ENCODE data around the gene UBE2L3. TPM values are rescaled to one million over a fixed set of nuclear protein-coding genes. Genes with fewer than 3 reads are reported as not detected.

UBE2L3 gene
- polyA plus RNA-seq, 1 donor (not counting 4 experiments of a cell fraction or from before 2014, with no cell fraction given), result 80.8 TPM

DNA sequence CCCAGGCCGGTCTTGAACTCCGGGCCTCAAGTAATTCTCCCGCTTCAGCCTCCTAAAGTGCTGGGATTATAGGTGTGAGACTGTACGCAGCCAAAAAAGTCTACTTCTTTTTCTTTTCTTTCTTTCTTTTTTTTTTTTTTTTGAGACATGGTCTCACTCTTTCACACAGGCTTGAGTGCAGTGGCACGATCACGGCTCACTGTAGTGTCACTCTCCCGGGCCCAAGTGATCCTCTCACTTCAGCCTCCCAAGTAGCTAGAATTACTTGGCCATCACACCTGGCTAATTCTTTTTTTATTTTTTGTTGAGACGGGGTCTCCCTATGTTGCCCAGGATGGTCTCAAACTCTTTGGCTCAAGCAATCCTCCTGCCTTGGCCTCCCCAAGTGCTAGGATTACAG, 3.6 kb upstream of the UBE2L3 start:
- no peaks in the 10 kb centered on the region for H3K27me3 ChIP-seq (ENCODE audit: control insufficient read depth, extremely low read depth, insufficient read depth, low read length)
- no peak overlapping the region for H3K4me3 ChIP-seq (ENCODE audit: control insufficient read depth in 2 of 3, extremely low read depth in 1 of 3, insufficient read depth in 2 of 3, low read depth in 1 of 3, low read length in 3 of 3)
- H2AFZ ChIP-seq (ENCODE audit: control insufficient read depth, low read length), result no peak overlapping the region
- no peak for TF ChIP-seq EZH2 (IDR thresholded peaks at IDR 0.05; ENCODE audit: low read length)
- TF ChIP-seq, protein P1, sequence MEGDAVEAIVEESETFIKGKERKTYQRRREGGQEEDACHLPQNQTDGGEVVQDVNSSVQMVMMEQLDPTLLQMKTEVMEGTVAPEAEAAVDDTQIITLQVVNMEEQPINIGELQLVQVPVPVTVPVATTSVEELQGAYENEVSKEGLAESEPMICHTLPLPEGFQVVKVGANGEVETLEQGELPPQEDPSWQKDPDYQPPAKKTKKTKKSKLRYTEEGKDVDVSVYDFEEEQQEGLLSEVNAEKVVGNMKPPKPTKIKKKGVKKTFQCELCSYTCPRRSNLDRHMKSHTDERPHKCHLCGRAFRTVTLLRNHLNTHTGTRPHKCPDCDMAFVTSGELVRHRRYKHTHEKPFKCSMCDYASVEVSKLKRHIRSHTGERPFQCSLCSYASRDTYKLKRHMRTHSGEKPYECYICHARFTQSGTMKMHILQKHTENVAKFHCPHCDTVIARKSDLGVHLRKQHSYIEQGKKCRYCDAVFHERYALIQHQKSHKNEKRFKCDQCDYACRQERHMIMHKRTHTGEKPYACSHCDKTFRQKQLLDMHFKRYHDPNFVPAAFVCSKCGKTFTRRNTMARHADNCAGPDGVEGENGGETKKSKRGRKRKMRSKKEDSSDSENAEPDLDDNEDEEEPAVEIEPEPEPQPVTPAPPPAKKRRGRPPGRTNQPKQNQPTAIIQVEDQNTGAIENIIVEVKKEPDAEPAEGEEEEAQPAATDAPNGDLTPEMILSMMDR (optimal IDR thresholded peaks at IDR 0.05 in 1 of 3, IDR thresholded peaks at IDR 0.05 in 1 of 3, conservative IDR thresholded peaks at IDR 0.05 in 1 of 3; ENCODE audit: extremely low read depth in 1 of 3, insufficient read depth in 2 of 3, low read length in 3 of 3), result no peak
- no peak overlapping the region for H3K9ac ChIP-seq (ENCODE audit: control insufficient read depth, extremely low read depth, insufficient read depth, low read length)
- H3K9me1 ChIP-seq (ENCODE audit: control insufficient read depth, extremely low read depth, insufficient read depth, low read length), result no peaks in the 10 kb centered on the region
- no peak overlapping the region for H3K4me2 ChIP-seq (ENCODE audit: control insufficient read depth, extremely low read depth, insufficient read depth, low read depth, low read length)
- peaks cover 3% of the 10 kb centered on the region for H4K20me1 ChIP-seq (ENCODE audit: control insufficient read depth, extremely low read depth, insufficient read depth, low read length)
- H3K36me3 ChIP-seq (ENCODE audit: control insufficient read depth in 2 of 2, extremely low read depth in 1 of 2, insufficient read depth in 2 of 2, low read length in 2 of 2), result no peaks in the 10 kb centered on the region
- no peaks in the 10 kb centered on the region for H3K9me3 ChIP-seq (ENCODE audit: control insufficient read depth, low read depth, low read length)
- H3K4me1 ChIP-seq (ENCODE audit: control insufficient read depth, extremely low read depth, insufficient read depth, low read length), result no peaks in the 10 kb centered on the region
- dilution Hi-C loops (cut with MboI; ENCODE audit: extremely low pct_ligation_motif_present, low sequenced_read_pairs), result no loop called here
- H3K27ac ChIP-seq (ENCODE audit: control insufficient read depth, insufficient read depth, low read length), result no peak overlapping the region
- H3K79me2 ChIP-seq (ENCODE audit: control insufficient read depth, insufficient read depth, low read length), result peaks cover 13% of the 10 kb centered on the region
- FAIRE-seq, result no peak
- no peak for DNase-seq (ENCODE audit: low read depth, low spot score)

DNA sequence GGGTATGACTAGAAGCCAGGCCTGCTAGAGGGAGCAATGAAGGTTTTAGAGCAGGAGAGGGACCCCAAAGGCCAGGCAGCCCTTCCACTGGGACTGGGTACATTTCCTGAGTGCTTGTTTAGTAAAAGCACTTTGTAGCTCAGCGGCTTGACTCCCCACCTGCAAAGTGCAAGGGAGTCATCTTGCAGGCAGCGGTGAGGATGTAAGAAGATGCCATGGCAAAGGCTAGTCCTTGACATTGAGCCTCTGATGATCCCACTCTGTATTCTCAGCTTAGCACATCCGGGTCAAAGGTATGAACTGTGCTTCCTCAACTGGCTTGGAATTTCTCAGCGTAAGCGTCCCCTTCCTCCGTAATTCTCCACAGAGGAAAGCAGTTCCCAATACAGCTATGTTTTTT, 3.1 kb upstream of the UBE2L3 start:
- Histone ChIP-seq H3K4me3 (ENCODE audit: control insufficient read depth in 2 of 3, extremely low read depth in 1 of 3, insufficient read depth in 2 of 3, low read depth in 1 of 3, low read length in 3 of 3) (no peak overlapping the region), H3K36me3 (ENCODE audit: control insufficient read depth in 2 of 2, extremely low read depth in 1 of 2, insufficient read depth in 2 of 2, low read length in 2 of 2) (no peaks in the 10 kb centered on the region), H3K79me2 (ENCODE audit: control insufficient read depth, insufficient read depth, low read length) (peaks cover 18% of the 10 kb centered on the region), H2AFZ (ENCODE audit: control insufficient read depth, low read length) (no peak overlapping the region), H3K4me1 (ENCODE audit: control insufficient read depth, extremely low read depth, insufficient read depth, low read length) (peaks cover 2% of the 10 kb centered on the region), H3K4me2 (ENCODE audit: control insufficient read depth, extremely low read depth, insufficient read depth, low read depth, low read length) (no peak overlapping the region), H3K9me1 (ENCODE audit: control insufficient read depth, extremely low read depth, insufficient read depth, low read length) (no peaks in the 10 kb centered on the region), H3K9me3 (ENCODE audit: control insufficient read depth, low read depth, low read length) (no peaks in the 10 kb centered on the region), H3K9ac (ENCODE audit: control insufficient read depth, extremely low read depth, insufficient read depth, low read length) (no peak overlapping the region), H4K20me1 (ENCODE audit: control insufficient read depth, extremely low read depth, insufficient read depth, low read length) (peaks cover 4% of the 10 kb centered on the region), H3K27me3 (ENCODE audit: control insufficient read depth, extremely low read depth, insufficient read depth, low read length) (no peaks in the 10 kb centered on the region), H3K27ac (ENCODE audit: control insufficient read depth, insufficient read depth, low read length) (no peak overlapping the region)
- TF ChIP-seq, protein P1 (optimal IDR thresholded peaks at IDR 0.05 in 1 of 3, IDR thresholded peaks at IDR 0.05 in 1 of 3, conservative IDR thresholded peaks at IDR 0.05 in 1 of 3; ENCODE audit: extremely low read depth in 1 of 3, insufficient read depth in 2 of 3, low read length in 3 of 3), result no peak
- no peak for TF ChIP-seq EZH2 (IDR thresholded peaks at IDR 0.05; ENCODE audit: low read length)
- DNase-seq (ENCODE audit: low read depth, low spot score) (no peak), FAIRE-seq (no peak)
- dilution Hi-C loops (cut with MboI; ENCODE audit: extremely low pct_ligation_motif_present, low sequenced_read_pairs), result no loop called here
